ENCODE measurements around the gene PABPN1L.

The PABPN1L gene

GRCh38 chr16:88867581-88868246, 1.3 kb upstream of the PABPN1L start:
- no peak for DNase-seq

- DNase-seq = no peak
Observed at GRCh38 chr16:88865742-88866141, 718 bp downstream of the PABPN1L start.

GRCh38 chr16:88865310-88865709, 1.1 kb downstream of the PABPN1L start:
- DNase-seq = no peak

- no peak for DNase-seq
Observed at GRCh38 chr16:88864521-88864920, 1.9 kb downstream of the PABPN1L start.

GRCh38 chr16:88864099-88864498, 2.4 kb downstream of the PABPN1L start:
- no peak for DNase-seq

GRCh38 chr16:88863426-88863825, 3.0 kb downstream of the PABPN1L start:
- DNase-seq = no peak

GRCh38 chr16:88862968-88863367, 3.5 kb downstream of the PABPN1L start:
- no peak for DNase-seq

GRCh38 chr16:88861359-88861758, 5.1 kb downstream of the PABPN1L start:
- DNase-seq = no peak

- DNase-seq = no peak
Observed at GRCh38 chr16:88859381-88860091, 6.9 kb downstream of the PABPN1L start.

- DNase-seq = peak; percentile 68
Observed at GRCh38 chr16:88857728-88858339, 8.6 kb downstream of the PABPN1L start.

GRCh38 chr16:88856828-88857727, 9.4 kb downstream of the PABPN1L start, which contains the start of the genes GALNS and TRAPPC2L:
Gene GALNS, minus strand, starts transcription at chr16:88856947. Its CDS starts 70 bp downstream, at chr16:88856877.
Gene TRAPPC2L, plus strand, starts transcription at chr16:88857127. Its CDS starts 24 bp downstream, at chr16:88857151.
- peak; percentile 100 for DNase-seq

GRCh38 chr16:88856122-88856827, 10.2 kb downstream of the PABPN1L start:
- peak; percentile 43 for DNase-seq

GRCh38 chr16:88855736-88856121, 10.7 kb downstream of the PABPN1L start:
- no peak for DNase-seq

- no peak for DNase-seq
Observed at GRCh38 chr16:88855176-88855575, 11.3 kb downstream of the PABPN1L start.

- no peak for DNase-seq
Observed at GRCh38 chr16:88854306-88855111, 12.0 kb downstream of the PABPN1L start.

GRCh38 chr16:88853325-88853941, 13.0 kb downstream of the PABPN1L start:
- no peak for DNase-seq

- no peak for DNase-seq
Observed at GRCh38 chr16:88851616-88852015, 14.8 kb downstream of the PABPN1L start.

- DNase-seq = no peak
Observed at GRCh38 chr16:88850531-88851199, 15.8 kb downstream of the PABPN1L start.

GRCh38 chr16:88848557-88848956, 17.9 kb downstream of the PABPN1L start:
- no peak for DNase-seq

- DNase-seq = no peak
Observed at GRCh38 chr16:88847654-88848053, 18.8 kb downstream of the PABPN1L start.
